HG02938 (cell line): ENCODE data around the gene CNTNAP2.

ENCODE experiments used
- ATAC-seq: cut with Tn5 transposase; IDR thresholded peaks from one replicate; pipeline ENCODE4 v1.9.1; 2021; ENCODE audit warnings: mild to moderate bottlenecking, moderate library complexity; ENCODE audit not compliant: unreplicated experiment

The CNTNAP2 gene

DNA sequence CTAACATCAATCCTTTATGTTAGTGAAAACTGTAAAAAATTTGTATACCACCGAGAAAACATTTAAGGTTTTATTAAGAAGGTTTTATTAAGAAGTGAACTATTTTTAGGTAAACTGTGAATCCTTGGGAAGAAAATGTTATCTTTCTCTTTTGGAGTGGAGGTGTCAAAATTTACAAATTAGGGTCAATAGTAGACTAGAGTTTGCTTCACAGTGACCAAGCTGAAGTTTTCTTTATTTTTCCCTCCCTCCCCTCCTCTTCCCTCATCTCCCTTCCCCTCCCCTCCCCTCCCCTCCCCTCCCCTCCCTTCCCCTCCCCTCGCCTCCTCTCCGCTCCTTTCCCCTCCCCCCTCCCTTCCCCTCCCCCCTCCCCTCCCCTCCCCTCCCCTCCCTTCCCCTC, 168.8 kb downstream of the CNTNAP2 start:
- ATAC-seq = no peak

DNA sequence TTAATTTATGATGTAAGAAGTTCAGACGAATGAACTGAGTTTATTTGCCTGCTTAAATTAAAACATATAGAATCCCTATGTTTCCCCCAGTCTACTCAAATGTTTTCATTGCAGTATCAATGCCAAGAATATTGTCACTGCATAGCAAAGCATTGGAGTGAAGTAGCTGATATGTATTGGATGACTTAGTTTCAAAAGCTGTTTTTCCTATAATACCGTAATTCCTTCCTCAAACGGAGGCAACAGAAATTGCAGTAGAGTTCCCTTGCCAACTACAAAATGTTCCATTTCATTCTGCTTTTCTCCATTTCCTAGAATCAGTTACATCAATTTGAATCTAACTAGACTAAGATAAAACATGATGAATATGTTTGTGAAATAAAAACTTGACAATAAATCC, 174.1 kb downstream of the CNTNAP2 start:
- no peak for ATAC-seq

DNA sequence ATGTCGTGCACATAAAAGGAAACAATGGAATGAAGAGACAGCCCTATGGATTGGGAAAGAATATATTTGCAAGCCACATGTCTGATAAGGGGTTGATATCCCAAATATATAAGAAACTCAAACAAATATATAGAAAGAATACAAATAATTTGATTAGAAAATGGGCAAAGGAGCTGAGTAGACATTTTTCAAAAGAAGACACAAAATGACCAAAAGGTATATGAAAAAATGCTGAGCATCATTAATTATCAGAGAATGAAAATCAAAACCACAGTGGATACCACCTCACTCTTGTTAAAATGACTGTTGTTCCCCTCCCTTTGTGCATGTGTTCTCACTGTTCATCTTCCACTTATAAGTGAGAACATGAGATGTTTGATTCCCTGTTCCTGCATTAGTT, 175.3 kb downstream of the CNTNAP2 start:
- no peak for ATAC-seq

DNA sequence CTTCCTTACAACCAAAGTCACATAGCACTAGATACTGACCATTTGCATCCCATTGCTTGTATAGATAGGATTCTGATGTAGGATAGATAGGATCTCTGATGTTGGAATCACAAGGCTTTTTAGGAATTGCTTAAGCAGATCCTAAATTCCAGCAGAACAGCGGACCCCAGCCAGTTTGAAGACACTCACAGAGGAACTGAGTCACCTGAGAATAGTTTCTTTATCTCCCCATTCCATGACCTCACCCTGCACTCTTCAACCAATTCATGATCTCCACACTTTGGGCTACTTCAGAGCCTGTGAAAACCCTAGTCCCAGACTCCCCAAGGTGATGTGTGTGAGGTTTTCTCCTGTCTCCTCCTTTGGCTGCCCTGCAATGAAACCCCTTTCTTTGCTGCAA, 179.4 kb downstream of the CNTNAP2 start:
- no peak for ATAC-seq

DNA sequence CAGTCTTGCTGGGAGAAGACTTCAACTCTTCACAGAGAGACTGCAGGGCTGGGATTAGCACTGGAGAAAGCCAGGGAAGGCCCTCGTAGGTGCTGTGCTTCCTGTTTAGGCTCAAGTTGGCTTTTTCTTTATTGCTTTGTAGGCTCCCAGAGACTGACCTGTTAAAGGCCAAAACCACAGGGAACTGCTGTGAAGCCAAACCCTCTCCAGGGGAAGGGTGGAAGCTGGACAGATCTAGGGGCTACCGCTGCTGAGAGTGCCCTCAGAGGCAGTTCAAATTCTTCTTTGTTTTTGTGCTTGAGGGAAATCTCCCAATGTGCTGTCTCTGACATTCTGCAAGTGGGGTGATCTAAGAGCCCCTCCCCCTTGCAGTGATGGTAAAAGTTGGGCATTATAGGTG, 198.4 kb downstream of the CNTNAP2 start:
- ATAC-seq = no peak

DNA sequence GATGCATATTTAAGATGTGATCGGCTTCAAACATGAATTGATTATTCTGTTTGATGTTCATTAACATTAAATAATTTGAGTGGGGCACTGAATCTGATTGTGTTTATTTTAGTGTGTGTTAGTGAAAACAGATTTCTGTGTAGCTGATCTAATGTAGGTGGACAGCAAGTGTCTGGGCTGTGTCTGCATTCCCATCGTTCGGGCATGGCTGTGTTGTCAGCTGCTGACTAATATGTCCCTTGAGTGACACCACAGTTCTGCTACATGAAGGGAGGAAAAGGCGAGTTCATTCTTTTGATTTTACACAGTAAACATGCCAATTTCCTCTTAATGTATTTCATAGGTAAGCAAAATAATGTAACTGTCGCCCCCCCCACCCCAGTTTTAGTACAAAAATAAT, 203.0 kb downstream of the CNTNAP2 start:
- ATAC-seq = no peak

DNA sequence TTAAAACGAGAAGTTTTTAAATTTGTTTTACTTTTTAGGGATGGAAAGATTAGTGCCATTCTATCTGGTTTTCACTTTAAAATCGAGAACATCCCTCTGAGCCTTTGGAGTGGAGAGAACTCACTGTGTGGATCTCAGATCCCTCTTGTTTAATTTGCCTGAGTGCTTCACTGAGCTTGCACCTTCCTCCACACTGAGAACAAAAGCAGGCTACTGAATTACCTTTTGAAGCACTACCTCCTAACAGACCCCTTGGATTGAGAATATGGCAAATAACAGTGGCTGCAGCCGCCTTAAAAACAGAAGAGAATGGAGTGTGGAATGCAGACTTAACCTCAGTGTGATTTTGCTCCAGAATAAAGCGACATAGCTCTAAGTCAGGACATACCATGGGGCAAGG, 204.7 kb downstream of the CNTNAP2 start:
- no peak for ATAC-seq

DNA sequence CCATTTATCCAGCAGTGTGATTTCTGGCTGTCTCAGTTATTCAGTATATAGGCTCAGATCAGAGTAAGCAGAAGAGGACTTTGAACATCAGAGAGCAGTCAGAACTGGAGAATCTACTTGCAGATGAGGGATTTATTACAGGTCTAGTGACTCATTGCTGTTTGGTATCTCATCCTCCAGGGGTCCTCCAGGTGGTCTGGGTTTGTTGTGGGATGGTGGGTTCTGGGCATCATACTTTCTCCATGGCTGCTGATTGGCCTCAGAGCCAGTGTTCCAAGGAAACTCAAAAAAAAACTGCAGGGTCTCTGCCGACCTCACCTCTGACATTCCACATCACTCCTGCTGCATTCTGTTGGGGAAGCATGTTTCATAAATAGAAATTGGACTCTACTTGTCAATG, 214.8 kb downstream of the CNTNAP2 start:
- ATAC-seq = no peak

DNA sequence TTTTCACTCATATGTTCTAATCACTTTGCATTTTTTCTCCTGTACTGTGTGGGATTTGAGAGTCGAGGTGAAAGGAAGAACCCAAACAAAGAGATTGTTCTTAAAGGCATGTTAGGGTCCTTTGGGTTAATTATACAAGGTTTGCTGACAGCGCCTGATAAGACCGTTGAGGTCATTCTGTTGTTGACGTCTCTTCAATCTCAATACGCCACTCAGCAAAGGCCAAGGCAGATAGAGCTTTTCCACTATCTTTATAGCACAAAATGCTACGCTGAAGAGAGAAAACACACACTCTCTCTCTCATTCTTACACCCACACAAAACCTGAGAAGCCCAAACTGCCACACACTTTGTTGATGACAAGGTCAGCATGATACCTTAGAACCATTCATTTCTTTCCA, 228.7 kb downstream of the CNTNAP2 start:
- no peak for ATAC-seq

DNA sequence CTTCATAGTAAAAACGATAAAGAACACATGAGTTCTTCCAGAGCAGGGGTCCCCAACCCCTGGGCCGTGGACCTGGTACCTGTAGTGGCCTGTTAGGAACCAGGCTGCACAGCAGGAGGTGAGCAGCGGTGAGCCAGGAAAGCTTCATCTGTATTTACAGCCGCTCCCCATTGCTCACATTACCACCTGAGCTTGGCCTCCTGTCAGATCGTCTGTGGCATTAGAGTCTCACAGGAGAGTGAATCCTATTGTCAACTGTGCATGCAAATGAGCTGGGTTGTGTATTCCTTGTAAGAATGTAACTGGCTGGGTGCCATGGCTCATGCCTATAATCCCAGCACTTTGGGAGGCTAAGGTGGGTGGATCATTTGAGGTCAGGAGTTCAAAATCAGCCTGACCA, 229.5 kb downstream of the CNTNAP2 start:
- no peak for ATAC-seq

DNA sequence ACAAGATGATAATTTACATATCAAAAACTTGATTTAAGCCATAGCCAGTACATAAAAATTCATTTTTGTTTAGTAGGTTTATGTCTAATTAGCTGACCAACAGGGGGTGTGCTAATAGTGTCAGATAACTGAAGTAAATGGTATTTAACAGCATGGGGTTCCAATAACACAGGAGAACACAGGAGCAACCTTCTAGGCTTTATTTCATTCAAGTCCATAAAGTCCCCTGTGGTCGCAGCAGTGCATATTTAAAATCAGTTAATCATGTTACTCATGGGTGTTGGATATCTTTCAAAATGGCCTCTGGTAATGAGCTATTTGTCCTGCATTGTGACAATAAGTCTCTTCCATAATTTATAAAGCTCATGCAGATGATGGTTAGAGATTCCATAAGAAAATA, 238.6 kb downstream of the CNTNAP2 start:
- ATAC-seq = no peak

DNA sequence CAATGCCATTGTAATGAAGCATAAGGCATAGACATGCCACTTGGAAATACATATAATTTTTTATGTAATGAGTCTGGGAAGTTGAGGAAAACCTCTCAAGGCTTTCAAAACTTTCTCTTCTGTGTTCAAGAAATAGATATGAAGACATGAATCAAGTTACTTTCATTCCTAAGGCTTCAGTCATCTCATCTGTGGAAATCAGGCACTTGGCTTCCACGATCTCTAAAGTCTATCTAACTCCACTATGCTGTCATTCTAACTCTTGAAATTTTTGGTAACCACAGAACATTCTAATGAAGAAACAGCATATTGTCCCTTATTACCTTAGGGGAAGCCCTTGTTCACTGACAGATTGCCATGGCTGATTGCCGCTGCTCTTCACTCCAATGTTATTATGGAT, 242.6 kb downstream of the CNTNAP2 start:
- no peak for ATAC-seq

DNA sequence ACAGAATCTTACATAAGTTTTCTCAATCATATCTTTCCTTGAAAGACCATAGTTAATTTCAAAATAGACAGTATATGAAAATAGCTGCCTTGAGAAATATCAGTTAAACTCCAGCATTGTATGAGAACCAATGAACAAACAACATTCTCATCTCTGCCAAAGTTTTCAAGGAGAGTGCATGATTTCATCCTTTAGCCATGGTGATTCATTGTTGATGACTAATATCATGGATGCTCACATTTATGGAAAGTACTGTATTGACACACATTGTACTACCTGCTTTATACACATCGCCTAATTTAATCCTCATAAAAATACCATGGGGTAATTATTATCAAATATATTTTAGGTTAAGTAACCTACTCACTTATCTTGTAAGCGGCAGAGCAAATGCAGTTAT, 250.3 kb downstream of the CNTNAP2 start:
- no peak for ATAC-seq

DNA sequence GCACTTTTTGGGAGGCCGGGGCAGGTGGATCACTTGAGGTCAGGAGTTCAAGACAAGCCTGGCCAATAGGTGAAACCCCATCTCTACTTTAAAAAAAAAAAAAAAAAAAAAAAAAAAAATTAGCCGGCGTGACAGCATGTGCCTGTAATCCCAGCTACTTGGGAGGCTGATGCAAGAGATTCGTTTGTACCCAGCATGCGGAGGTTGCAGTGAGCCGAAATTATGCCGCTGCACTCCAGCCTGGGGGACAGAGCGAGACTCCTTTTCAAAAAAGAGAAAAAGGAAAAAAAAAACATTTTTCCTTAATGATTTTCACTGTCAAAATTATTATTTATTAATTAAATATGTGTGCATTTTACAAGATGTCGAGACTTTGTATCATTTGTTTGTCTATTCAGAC, 253.6 kb downstream of the CNTNAP2 start:
- ATAC-seq = no peak

DNA sequence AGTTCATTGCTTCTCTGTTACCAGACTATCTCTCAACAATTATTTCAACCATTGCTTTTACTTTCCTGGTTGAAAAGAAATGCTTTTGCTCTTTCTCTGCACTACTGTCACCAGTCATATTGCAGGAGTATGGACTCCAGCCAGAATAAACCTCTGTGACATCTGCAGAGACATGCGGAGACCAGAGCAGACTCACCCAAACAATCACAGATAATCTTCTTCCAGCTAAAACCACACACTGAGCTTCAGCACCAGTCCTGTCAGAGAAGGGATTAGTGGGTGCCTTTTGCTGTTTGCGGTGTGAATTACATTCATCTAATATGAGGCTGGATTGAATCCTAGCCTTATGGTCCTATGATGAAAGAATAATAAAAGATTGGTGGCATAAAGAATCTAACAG, 258.6 kb downstream of the CNTNAP2 start:
- ATAC-seq = no peak

DNA sequence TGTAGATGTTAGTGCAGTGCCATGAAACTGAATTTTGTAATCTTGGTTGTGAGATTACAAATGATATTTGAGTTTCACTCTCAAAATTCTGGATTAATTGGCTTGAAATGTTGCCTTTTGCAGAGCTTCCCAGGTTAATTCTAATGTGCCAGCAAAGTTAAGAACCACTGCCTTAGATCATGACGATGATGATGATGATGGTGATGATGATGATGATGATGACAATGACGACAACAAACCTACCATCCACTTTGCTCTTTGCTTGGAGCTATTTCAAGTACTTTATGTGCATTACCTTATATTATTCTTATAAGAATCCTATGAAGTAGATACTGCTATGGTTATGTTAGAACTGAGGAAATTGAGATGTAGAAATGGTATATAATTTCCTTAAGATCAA, 261.6 kb downstream of the CNTNAP2 start:
- no peak for ATAC-seq

DNA sequence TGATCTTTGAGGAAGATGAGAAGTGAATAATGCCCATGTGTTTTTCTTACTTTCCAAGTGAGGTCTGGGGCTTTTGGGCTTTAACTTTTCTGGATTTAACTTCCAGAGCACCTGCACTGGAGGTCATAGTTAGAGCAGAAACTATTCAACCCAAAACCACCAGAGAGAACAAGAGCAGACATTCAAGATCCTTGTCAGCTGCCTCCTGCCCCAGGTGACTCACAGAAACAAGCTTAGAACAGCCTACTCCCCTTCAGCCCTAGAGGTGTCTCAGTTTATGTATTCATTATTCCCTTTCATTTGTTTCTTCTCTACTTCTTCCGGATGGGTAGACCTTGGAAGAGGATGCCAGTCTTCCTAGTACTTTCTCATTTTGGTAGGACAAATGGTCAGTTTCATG, 270.5 kb downstream of the CNTNAP2 start:
- no peak for ATAC-seq

DNA sequence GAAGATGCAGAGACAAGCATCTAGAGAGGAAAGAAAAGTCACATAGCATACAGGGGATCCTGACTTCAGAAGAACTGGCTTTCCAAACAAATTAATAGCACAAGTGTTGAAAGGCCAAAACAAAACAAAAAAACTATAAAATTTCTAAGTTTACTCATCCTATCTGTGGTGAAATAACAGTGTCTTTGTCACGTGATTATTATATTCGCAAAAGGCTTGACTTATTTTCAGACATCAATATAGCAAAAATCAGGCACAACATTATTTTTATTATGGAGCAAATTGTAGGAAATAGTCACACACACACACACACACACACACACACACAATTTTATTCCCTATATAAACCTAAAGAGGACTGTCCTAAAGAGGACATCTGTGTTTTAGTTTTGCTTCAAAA, 272.3 kb downstream of the CNTNAP2 start:
- no peak for ATAC-seq

DNA sequence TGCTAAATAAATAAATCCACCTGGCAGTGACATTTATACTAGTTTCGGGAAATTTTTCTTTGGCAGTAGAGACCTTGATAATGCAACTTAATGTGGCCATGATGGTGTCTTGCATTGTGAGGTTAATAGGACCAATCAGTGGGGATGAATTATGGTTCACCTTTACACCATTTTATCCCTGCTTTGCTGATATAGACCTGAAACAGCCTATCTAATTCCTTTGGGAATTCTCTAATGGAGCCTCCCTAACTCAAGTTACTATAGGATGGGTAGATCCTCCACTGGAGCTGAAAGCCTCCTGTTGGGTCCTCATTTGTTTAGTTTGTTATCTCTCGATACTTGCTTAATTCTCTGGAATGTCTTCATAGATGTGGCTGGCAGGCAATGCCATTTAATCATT, 276.7 kb downstream of the CNTNAP2 start:
- ATAC-seq = no peak

DNA sequence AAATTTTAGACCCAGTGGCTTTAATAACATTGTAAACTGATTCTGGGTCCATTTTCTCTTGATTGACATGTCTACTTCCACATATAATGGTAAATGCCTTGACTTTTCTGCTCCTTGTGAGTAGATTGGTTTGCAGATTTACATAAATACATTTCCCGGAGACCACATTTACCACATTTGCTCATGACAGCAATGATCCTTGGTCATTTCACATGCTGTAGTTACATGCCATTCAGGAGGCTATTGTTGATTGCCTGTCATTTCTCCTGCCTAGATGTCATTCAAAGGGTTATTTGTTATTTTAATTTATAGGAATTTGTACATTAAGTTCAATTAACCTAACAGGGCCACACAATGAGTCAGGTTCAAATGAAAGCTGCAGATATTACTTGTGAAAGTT, 280.5 kb downstream of the CNTNAP2 start:
- no peak for ATAC-seq

DNA sequence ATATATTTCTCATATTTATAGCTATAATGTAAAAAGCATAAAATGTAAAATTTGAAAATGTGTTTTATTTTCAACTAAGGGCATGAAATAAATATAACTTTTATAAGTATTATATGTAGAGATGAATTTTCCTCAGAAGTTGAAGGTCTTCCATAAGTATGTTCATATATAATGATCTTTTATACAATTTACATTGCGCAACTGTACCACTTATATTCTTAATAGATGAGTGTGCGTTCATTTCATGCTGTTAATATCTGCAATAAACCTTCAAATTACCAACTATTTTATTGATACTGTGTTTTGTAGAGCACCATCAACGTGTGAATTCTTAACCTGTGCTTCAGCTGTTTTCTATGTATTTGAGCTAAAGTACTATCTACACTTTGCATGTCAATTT, 285.3 kb downstream of the CNTNAP2 start:
- ATAC-seq = no peak

DNA sequence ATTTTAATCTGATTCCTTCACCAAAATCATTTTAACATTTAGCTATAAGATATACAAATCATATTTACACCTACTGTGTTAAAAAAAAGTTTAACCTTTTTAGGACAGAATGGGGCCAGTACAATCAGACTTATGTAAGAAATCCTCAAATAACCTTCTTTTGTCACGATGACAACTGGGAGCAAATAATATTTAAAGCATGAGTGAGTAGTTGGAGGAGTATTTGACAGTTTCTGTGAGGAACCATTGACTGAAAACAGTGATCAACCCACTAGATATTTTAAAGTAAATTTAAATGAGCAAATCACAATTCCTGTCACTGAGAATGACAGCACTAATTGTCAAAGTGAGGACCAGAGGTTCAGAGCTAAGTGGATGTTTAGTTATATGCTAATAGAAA, 289.1 kb downstream of the CNTNAP2 start:
- ATAC-seq = no peak

DNA sequence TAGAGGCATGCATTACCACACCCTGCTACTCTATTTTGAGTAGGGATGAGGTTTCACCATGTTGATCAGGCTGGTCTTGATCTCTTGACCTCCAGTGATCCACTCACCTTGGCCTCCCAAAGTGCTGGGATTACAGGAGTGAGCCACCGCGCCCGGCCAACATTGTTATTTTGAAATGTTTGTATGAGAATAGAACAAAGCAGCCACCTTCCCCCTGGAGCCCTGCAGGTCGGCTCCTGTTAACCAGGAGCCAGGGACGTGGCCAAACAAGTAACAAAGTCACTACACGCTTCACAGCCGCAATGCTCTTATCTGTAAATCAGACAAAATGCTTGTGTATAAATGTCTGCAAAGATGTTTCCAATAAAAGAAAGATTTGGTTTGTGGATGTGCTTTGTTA, 295.4 kb downstream of the CNTNAP2 start:
- ATAC-seq = no peak

DNA sequence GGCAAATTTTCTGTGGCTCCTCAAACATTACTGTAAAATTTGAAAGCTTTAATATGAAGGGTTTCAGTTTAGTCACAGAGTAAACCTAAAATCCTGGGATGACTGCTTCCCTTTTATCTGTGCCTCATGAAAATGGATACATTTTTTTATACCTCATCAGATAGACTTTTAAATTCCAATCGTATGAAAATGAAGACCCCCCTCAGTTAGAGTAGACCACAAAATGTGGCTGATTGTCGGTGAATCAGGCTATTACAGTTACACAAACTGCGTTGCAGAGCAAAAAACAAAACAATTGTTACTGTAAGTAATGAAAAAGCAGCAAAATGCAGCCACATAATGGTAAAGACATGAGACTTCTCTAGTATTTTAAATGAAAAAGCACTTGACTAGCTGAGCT, 296.2 kb downstream of the CNTNAP2 start:
- ATAC-seq = no peak
